Measurements from ENCODE around the gene ACBD6. TPM values are rescaled to one million over a fixed set of nuclear protein-coding genes. Genes with fewer than 3 reads are reported as not detected.

ACBD6 gene
- total RNA-seq, 1 donor, result 66.2 TPM

- DNase-seq (ENCODE audit: low read depth in 2 of 3, low spot score in 2 of 3), result peak in 1 of 3 donors; percentile 15
Observed at GRCh38 chr1:180248731-180249681, 253.4 kb downstream of the ACBD6 start.

GRCh38 chr1:180248176-180248575, 254.2 kb downstream of the ACBD6 start:
- no peak for DNase-seq (ENCODE audit: low read depth in 2 of 3, low spot score in 2 of 3)

- no peak for DNase-seq (ENCODE audit: low read depth in 2 of 3, low spot score in 2 of 3)
Observed at GRCh38 chr1:180247580-180247979, 254.8 kb downstream of the ACBD6 start.

- no peak for DNase-seq (ENCODE audit: low read depth in 2 of 3, low spot score in 2 of 3)
Observed at GRCh38 chr1:180247061-180247460, 255.3 kb downstream of the ACBD6 start.

- no peak for DNase-seq (ENCODE audit: low read depth in 2 of 3, low spot score in 2 of 3)
Observed at GRCh38 chr1:180246579-180246978, 255.8 kb downstream of the ACBD6 start.

GRCh38 chr1:180244840-180245239, 257.5 kb downstream of the ACBD6 start:
- no peak for DNase-seq (ENCODE audit: low read depth in 2 of 3, low spot score in 2 of 3)

GRCh38 chr1:180243517-180244221, 258.7 kb downstream of the ACBD6 start:
- no peak for DNase-seq (ENCODE audit: low read depth in 2 of 3, low spot score in 2 of 3)

- DNase-seq (ENCODE audit: low read depth in 2 of 3, low spot score in 2 of 3), result peak in 1 of 3 donors; percentile 53
Observed at GRCh38 chr1:180241716-180242544, 260.4 kb downstream of the ACBD6 start.

- no peak for DNase-seq (ENCODE audit: low read depth in 2 of 3, low spot score in 2 of 3)
Observed at GRCh38 chr1:180239145-180240096, 263.0 kb downstream of the ACBD6 start.

GRCh38 chr1:180238675-180239074, 263.7 kb downstream of the ACBD6 start:
- DNase-seq (ENCODE audit: low read depth in 2 of 3, low spot score in 2 of 3), result no peak

Small RNA genes within 50 kb of the gene (small RNA-seq; reads per million reads assigned to genes)
- 0.34 reads per million for gene MIR3121
- not detected for gene RF00019

Other genes starting within 250 kb of the ACBD6 start
- not detected for gene OVAAL, start 56.4 kb upstream of the ACBD6 start, total RNA-seq
- gene XPR1, start 129.4 kb upstream of the ACBD6 start, total RNA-seq, result 9.2 TPM